ENCODE data around the gene DCUN1D3. TPM values are rescaled to one million over a fixed set of nuclear protein-coding genes. Genes with fewer than 3 reads are reported as not detected.
A peak's percentile ranks its signal among the peaks of the same experiment; 100 is the strongest.

Gene DCUN1D3
- total RNA-seq, 1 experiment from 2014 or later = 16.1 TPM

GRCh38 chr16:20875355-20875650 lies 24.9 kb downstream of the DCUN1D3 start:
- Mint-ChIP-seq H3K4me3 (no peak overlapping the region), H3K27me3 (ENCODE audit: low read depth) (no peaks in the 10 kb centered on the region), H3K4me1 (peaks cover 36 to 37% of the 10 kb centered on the region in 2 experiments), H3K9me3 (no peaks in the 10 kb centered on the region), H3K36me3 (ENCODE audit: insufficient read depth in 1 of 3, low read depth in 3 of 3) (peaks cover 0 to 8% (median 0%) of the 10 kb centered on the region in 3 experiments; a peak in 3 of 7 replicates), H3K27ac (peak overlapping the region in 1 of 3 experiments; percentile 57; a peak in 1 of 7 replicates)
- no peak overlapping the region for H2AK5ac ChIP-seq (ENCODE audit: insufficient read length, low read length)
- H3K9ac ChIP-seq (ENCODE audit: extremely low read depth, insufficient read length, low read length) = no peak overlapping the region
- no peak overlapping the region for H3K14ac ChIP-seq (ENCODE audit: insufficient read depth, low read length)
- no peak overlapping the region for H2BK20ac ChIP-seq (ENCODE audit: low read depth, low read length, poor library complexity, severe bottlenecking)
- no peaks in the 10 kb centered on the region for H3K9me3 ChIP-seq (ENCODE audit: control insufficient read depth, low read depth, low read length)
- H2BK120ac ChIP-seq (ENCODE audit: low read depth, low read length, poor library complexity, severe bottlenecking) = no peak overlapping the region
- H3K79me1 ChIP-seq (ENCODE audit: insufficient read depth, low read depth, low read length, poor library complexity, severe bottlenecking) = peaks cover 13% of the 10 kb centered on the region
- no peak overlapping the region for H3K56ac ChIP-seq (ENCODE audit: insufficient read length, low read depth, low read length)
- no peak overlapping the region for H2AFZ ChIP-seq (ENCODE audit: low read length)
- no peak overlapping the region for H3K18ac ChIP-seq (ENCODE audit: insufficient read length, low read depth, low read length)
- no peak overlapping the region for H4K91ac ChIP-seq (ENCODE audit: insufficient read length, low read depth, low read length)
- no peak overlapping the region for H4K5ac ChIP-seq (ENCODE audit: insufficient read length, low read depth, low read length)
- no peak for DNase-seq
- no peak overlapping the region for H3K23ac ChIP-seq (ENCODE audit: insufficient read length, low read depth, low read length)
- no CpG with 5 or more reads among the region's 1 CpG for WGBS (ENCODE audit: extremely low coverage, insufficient read length, low lambda C conversion rate)
- no peaks in the 10 kb centered on the region; the same call in 1 of the 2 replicates for H3K4me1 ChIP-seq (ENCODE audit: insufficient read depth, low read length)
- no peak overlapping the region for H2BK5ac ChIP-seq (ENCODE audit: insufficient read length, low read length)
- H3K79me2 ChIP-seq (ENCODE audit: insufficient read depth, low read length) = peaks cover 9% of the 10 kb centered on the region; the same call in 1 of the 2 replicates
- H2BK12ac ChIP-seq (ENCODE audit: insufficient read length, low read depth, low read length) = no peak overlapping the region
- no peak overlapping the region for H4K8ac ChIP-seq (replicated peaks; ENCODE audit: insufficient read length, low read depth, low read length)
- H3K23me2 ChIP-seq (ENCODE audit: insufficient read length, low read depth, low read length, poor library complexity, severe bottlenecking) = no peaks in the 10 kb centered on the region
- no peak overlapping the region for H3K4ac ChIP-seq (ENCODE audit: low read depth, low read length)
- H2BK15ac ChIP-seq (ENCODE audit: low read depth, low read length) = no peak overlapping the region
- no peak overlapping the region for H3T11ph ChIP-seq (ENCODE audit: low read length)
- H3K4me2 ChIP-seq (ENCODE audit: insufficient read depth, insufficient read length, low read length) = no peak overlapping the region
- no peaks in the 10 kb centered on the region for H3K27me3 ChIP-seq (ENCODE audit: insufficient read depth, low read length)
- H3K27ac ChIP-seq (ENCODE audit: insufficient read length, low read depth, low read length) = no peak overlapping the region
- TF ChIP-seq, protein P1, sequence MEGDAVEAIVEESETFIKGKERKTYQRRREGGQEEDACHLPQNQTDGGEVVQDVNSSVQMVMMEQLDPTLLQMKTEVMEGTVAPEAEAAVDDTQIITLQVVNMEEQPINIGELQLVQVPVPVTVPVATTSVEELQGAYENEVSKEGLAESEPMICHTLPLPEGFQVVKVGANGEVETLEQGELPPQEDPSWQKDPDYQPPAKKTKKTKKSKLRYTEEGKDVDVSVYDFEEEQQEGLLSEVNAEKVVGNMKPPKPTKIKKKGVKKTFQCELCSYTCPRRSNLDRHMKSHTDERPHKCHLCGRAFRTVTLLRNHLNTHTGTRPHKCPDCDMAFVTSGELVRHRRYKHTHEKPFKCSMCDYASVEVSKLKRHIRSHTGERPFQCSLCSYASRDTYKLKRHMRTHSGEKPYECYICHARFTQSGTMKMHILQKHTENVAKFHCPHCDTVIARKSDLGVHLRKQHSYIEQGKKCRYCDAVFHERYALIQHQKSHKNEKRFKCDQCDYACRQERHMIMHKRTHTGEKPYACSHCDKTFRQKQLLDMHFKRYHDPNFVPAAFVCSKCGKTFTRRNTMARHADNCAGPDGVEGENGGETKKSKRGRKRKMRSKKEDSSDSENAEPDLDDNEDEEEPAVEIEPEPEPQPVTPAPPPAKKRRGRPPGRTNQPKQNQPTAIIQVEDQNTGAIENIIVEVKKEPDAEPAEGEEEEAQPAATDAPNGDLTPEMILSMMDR (conservative IDR thresholded peaks at IDR 0.05) = no peak
- H4K20me1 ChIP-seq (ENCODE audit: control insufficient read depth, insufficient read depth, insufficient read length) = no peaks in the 10 kb centered on the region
